Stimulated activated CD8-positive, alpha-beta memory T cell treated with anti-CD3 and anti-CD28 coated beads, Interleukin-12 subunit alpha, Interleukin-12 subunit beta, amount 100 ng/mL, for 1 hour (primary cell): ENCODE data around the gene ZSWIM5.
"Not testable (repeated sequence)": the region's sequence is repeated elsewhere in the genome, so short reads cannot be mapped to it uniquely, and the experiment has no call there.

Experiments
- DNase-seq: peaks from one replicate; pipeline ENCODE4 v3.0.0-alpha.2; 2020; ENCODE audit warnings: low read depth

ZSWIM5 gene

DNA sequence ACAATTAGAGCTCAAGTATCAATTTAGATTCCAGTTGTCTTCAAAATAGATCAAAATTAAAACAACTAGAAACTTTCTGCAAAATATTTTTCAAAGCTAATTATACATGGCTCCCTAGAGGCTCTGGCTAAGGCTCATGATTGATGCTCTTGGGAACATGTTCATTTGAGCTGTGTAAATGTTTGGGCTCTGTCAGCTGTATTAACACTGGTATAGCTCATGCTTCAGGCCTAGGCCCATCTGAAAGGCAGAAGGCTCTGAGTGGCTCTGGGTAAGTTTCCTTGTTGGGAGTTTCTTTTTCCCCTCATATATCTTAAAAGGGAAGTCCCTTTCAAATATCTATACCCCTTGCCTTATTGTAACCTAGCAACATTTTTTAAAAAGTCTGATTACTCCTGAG is 113.1 kb downstream of the ZSWIM5 start:
- DNase-seq, result no peak

DNA sequence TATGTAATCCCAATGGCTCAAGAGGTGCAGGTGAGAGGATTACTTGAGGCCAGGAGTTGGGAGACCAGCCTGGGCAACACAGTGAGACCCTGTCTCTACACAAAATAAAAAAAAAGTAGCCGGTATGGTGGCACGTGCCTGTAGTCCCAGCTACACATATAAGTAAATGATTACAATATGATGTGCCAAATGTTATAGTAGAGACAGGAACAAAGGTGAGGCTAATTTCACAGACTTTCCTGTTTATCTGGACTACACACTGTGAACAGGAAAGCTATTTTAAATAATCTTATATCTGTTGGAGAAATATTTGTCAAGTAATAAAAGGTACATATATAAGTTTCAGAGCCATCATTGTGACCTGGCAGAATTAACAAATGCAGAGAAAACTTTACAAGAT is 116.7 kb downstream of the ZSWIM5 start:
- DNase-seq, result no peak

DNA sequence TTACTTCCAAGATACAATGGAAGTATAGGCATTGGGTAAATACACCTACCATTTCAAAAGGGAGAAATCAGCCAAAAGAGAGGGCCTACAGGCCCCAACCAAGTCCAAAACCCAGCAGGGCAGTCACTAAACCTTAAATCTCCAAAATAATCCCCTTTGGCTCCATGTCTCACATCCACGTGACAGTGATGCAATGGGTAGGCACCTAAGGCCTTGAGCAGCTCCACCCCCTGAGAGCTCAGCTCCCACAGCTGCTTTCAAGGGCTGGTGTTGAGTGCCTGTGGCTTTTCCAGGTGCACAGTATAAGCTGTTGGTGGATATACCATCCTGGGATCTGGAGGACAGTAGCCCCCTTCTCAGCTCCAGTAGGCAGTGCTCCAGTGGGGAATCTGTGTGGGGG is 121.8 kb downstream of the ZSWIM5 start:
- DNase-seq, result no peak

GRCh38 chr1:45079533-45079932 is 126.9 kb downstream of the ZSWIM5 start:
- no peak for DNase-seq

GRCh38 chr1:45076959-45077358 is 129.4 kb downstream of the ZSWIM5 start:
- DNase-seq, result not testable (repeated sequence)

DNA sequence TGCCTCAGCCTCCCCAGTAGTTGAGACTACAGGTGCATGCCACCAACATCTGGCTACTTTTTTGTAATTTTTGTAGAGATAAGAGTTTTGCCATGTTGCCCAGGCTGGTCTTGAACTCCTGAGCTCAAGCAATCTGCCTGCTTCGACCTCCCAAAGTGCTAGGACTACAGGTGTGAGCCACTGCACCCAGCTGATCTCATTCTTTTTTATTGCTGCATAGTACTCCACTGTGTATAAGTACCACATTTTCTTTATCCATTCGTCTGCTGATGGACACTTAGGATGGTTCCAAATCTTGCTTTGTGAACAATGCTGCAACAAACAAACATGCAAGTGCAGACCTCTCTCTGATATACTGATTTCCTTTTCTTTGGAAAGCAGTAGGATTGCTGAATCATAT is 134.8 kb downstream of the ZSWIM5 start:
- no peak for DNase-seq

GRCh38 chr1:45067806-45068205 is 138.6 kb downstream of the ZSWIM5 start:
- no peak for DNase-seq

DNA sequence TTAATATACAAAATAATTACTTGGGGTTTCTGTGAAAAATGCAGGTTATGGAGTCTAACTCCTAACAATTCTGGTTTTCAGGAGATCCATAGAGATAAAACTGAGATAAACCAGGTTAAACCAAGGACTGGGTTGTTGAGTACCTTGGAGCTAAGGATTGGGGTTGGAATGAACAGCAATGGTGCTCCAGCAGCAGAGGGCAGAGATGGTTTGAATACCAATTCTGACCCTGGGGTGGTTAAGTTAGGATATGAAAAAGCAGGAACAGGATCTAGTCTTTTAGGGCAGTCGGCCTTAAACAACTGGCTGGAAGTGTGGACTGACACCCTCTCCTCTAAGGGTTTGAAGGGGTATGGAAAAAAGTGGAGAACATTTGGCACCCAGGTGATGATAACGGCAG is 141.3 kb downstream of the ZSWIM5 start:
- no peak for DNase-seq

DNA sequence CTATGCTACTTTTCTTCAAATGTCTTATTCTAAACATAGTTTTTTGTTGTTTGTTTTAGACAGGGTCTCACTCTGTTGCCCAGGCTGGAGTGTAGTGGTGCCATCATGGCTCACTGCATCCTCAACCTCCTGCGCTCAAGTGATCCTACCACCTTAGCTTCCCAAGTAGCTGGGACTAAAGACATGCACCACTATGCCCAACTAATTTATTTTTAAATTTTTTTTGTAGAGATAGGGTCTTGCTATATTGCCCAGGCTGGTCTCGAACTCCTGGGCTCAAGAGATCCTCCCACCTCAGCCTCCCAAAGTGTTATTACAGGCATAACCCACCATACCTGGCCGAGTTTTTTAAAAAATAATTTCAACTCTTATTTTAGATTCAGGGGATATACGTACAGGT is 143.9 kb downstream of the ZSWIM5 start:
- not testable (repeated sequence) for DNase-seq

DNA sequence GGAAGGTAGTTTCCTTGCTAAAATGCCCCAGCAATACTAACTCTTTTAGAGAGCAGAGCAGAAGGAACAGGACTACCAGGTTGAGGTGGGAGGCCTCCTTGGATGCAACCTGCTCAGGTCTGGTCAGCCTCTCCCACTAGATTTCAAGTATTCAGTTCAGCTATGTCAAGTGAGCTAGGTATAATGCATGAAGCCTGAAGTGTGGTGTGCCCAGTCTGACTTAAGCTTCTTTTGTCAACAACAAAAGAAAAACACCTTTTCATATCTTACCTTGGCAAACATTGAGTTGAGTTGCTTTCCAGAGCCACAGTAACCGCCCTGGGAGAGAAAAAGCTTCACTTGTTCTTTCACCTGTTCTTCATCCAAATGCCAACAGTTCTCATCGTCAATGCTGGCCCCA is 146.6 kb downstream of the ZSWIM5 start:
- DNase-seq, result no peak

DNA sequence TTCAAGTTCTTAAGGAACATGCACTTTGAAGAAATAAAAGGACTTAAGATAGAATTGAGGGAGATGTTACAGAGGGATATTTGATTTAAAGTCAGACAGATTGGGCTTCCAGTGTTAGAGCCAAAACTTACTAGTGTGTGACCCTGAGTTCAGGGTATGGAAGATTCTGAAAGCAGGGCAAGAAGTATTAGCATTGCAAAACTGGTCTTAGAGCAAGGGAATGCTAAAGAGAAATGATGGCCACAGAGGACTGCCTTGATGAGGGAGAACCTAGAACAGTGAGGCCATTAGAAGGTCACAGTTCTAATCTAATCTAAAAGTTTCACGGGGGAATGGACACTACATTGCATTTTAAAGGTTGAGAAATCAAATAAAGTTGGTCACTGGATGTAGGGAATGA is 148.9 kb downstream of the ZSWIM5 start:
- DNase-seq, result no peak

GRCh38 chr1:45051005-45051772 is 155.2 kb downstream of the ZSWIM5 start:
- DNase-seq, result no peak

- no peak for DNase-seq
Measured at GRCh38 chr1:45047032-45047431, 159.4 kb downstream of the ZSWIM5 start.

DNA sequence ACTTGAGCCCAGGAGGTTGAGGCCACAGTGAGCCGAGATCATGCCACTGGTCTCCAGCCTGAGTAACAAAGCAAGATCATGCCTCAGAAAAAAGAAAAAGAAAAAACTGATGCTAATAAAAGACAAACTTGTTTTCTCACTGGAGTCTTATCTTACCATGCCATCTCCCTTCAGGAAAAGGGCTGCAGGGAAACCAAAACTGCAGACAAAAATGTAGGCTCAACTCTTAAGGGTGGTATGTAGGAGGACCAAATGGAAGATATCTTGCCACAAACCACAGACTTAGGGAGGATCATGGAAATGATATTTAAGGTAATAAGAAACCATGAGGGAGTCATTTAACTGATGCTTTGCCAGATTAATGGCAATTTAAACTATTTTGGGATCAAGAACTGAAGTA is 161.5 kb downstream of the ZSWIM5 start:
- DNase-seq, result no peak

GRCh38 chr1:45043094-45043493 is 163.3 kb downstream of the ZSWIM5 start:
- DNase-seq, result no peak

GRCh38 chr1:45040297-45040696 is 166.1 kb downstream of the ZSWIM5 start:
- no peak for DNase-seq

GRCh38 chr1:45038661-45039364 is 167.6 kb downstream of the ZSWIM5 start:
- no peak for DNase-seq

- no peak for DNase-seq
Measured at GRCh38 chr1:45038240-45038639, 168.2 kb downstream of the ZSWIM5 start.

GRCh38 chr1:45037456-45037855 is 168.9 kb downstream of the ZSWIM5 start:
- no peak for DNase-seq

- no peak for DNase-seq
Measured at GRCh38 chr1:45035631-45036301, 170.6 kb downstream of the ZSWIM5 start.

DNA sequence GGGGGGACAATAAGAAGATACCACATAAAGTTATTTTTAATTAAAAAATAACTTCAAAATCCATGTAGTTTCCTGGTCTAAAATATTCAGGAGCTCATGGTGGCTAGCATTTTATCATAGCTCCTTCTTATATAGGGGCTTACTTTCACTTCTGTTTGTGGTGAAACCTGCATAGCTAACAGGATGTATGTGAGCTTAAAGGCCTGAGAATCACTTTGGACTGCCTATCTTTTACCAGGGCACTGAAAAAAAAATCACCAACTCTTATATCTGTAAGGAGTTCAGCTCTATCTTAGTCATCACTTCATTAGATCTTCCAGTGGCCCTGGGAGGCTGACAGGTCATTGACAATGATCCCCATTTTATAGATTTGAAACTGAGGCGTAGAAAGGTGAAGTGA is 173.0 kb downstream of the ZSWIM5 start:
- DNase-seq, result no peak

DNA sequence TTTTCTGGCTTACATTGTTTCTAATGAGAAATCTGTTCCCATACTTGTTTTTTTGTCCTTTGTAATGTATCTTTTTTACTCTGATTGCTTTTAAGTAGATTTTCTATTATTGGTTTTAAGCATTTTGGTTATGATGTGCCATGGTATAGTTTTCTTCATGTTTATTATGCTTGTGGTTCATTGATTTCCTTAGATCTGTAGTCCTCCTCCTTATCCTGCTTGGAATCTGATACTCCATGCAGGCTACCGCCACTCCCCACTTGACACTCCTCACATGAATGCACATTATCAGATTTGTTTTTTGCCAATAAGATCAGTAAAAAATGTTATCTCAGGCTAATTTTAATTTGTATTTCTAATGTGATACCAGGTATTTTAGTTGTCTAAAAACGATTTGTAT is 173.6 kb downstream of the ZSWIM5 start:
- DNase-seq, result no peak

GRCh38 chr1:45026446-45026845 is 180.0 kb downstream of the ZSWIM5 start:
- no peak for DNase-seq
